HEK293T (cell line): Measurements from ENCODE around the gene UNC5B.

Experiments
- CTCF ChIA-PET: fragments of 350-600 bp; formaldehyde crosslinking; extraction: SDS; loops from one replicate; lab custom pipeline; 2021; ENCODE audit warnings: antibody characterized with exemption, inconsistent platforms; lab: Yijun Ruan, JAX
- POLR2A ChIA-PET: fragments of 350-600 bp; formaldehyde crosslinking; extraction: SDS; loops from one replicate; lab custom pipeline; 2020; ENCODE audit warnings: antibody characterized with exemption, inconsistent platforms; lab: Yijun Ruan, JAX
- DNase-seq: peaks from one replicate; pipeline ENCODE4 v3.0.0; 2012; ENCODE audit warnings: mixed read lengths; ENCODE audit errors: extremely low spot score
- ARNT ChIP-seq: fragments of 450-650 bp; IDR thresholded peaks from 2 replicates; pipeline ENCODE4 v1.6.1; 2017; ENCODE audit warnings: mild to moderate bottlenecking
- BHLHE40 ChIP-seq: fragments of 450-650 bp; IDR thresholded peaks from 2 replicates; pipeline ENCODE4 v1.6.1; 2016; ENCODE audit warnings: mild to moderate bottlenecking, moderate library complexity, borderline replicate concordance
- CTBP1 ChIP-seq: fragments of 450-650 bp; IDR thresholded peaks from 2 replicates; pipeline ENCODE4 v1.6.1; 2016; ENCODE audit warnings: borderline replicate concordance
- ELF4 ChIP-seq: fragments of 450-650 bp; IDR thresholded peaks from 2 replicates; pipeline ENCODE4 v1.6.1; 2017; ENCODE audit warnings: antibody characterized with exemption
- FOXA1 ChIP-seq: fragments of 450-650 bp; IDR thresholded peaks from 2 replicates; pipeline ENCODE4 v1.6.1; 2016; ENCODE audit warnings: mild to moderate bottlenecking
- FOXK2 ChIP-seq: fragments of 450-650 bp; IDR thresholded peaks from 2 replicates; pipeline ENCODE4 v1.6.1; 2016; ENCODE audit warnings: mild to moderate bottlenecking
- FOXM1 ChIP-seq: fragments of 450-650 bp; IDR thresholded peaks from 2 replicates; pipeline ENCODE4 v1.6.1; 2017; ENCODE audit warnings: mild to moderate bottlenecking, borderline replicate concordance
- HDGF ChIP-seq: fragments of 450-650 bp; IDR thresholded peaks from 2 replicates; pipeline ENCODE4 v1.6.1; 2017; ENCODE audit warnings: antibody characterized with exemption, borderline replicate concordance
- L3MBTL2 ChIP-seq: fragments of 450-650 bp; conservative IDR thresholded peaks from 2 replicates; pipeline ENCODE4 v1.6.1; 2016; ENCODE audit warnings: mild to moderate bottlenecking
- LEF1 ChIP-seq: fragments of 450-650 bp; IDR thresholded peaks from 2 replicates; pipeline ENCODE4 v1.6.1; 2017; ENCODE audit warnings: mild to moderate bottlenecking, borderline replicate concordance
- NFRKB ChIP-seq: fragments of 450-650 bp; IDR thresholded peaks from 2 replicates; pipeline ENCODE4 v1.6.1; 2016; ENCODE audit warnings: mild to moderate bottlenecking, moderate library complexity
- PKNOX1 ChIP-seq: fragments of 450-650 bp; IDR thresholded peaks from 2 replicates; pipeline ENCODE4 v1.6.1; 2016
- SP1 ChIP-seq: fragments of 450-650 bp; IDR thresholded peaks from 2 replicates; pipeline ENCODE4 v1.6.1; 2017
- SUZ12 ChIP-seq: fragments of 450-650 bp; IDR thresholded peaks from 2 replicates; pipeline ENCODE4 v1.6.1; 2016; ENCODE audit warnings: mild to moderate bottlenecking
- TARDBP ChIP-seq: fragments of 450-650 bp; IDR thresholded peaks from 2 replicates; pipeline ENCODE4 v1.6.1; 2016
- ZNF384 ChIP-seq: fragments of 450-650 bp; IDR thresholded peaks from 2 replicates; pipeline ENCODE4 v1.6.1; 2016

Gene UNC5B

GRCh38 chr10:71302451-71302850 lies 90.1 kb downstream of the UNC5B start:
- CTCF ChIA-PET, result no interaction called here

GRCh38 chr10:71302874-71303568 lies 90.7 kb downstream of the UNC5B start:
- ChIA-PET CTCF (no interaction called here), POLR2A (no interaction called here)
- DNase-seq, result peak; percentile 65
- no peak for TF ChIP-seq L3MBTL2
- no peak for TF ChIP-seq FOXM1
- no peak for TF ChIP-seq FOXK2
- TF ChIP-seq HDGF, result no peak
- no peak for TF ChIP-seq FOXA1
- no peak for TF ChIP-seq ARNT
- no peak for TF ChIP-seq ZNF384
- no peak for TF ChIP-seq SUZ12
- TF ChIP-seq BHLHE40, result no peak
- TF ChIP-seq ELF4, result no peak
- TF ChIP-seq TARDBP, result no peak
- no peak for TF ChIP-seq LEF1
- TF ChIP-seq NFRKB, result no peak
- TF ChIP-seq CTBP1, result no peak
- TF ChIP-seq SP1, result no peak
- TF ChIP-seq PKNOX1, result no peak

More at GRCh38 chr10:71302451-71302850, 90.1 kb downstream of the UNC5B start:
- POLR2A ChIA-PET, result no interaction called here
- DNase-seq, result no peak
- TF ChIP-seq ELF4, result no peak
- TF ChIP-seq NFRKB, result no peak
- no peak for TF ChIP-seq FOXK2
- no peak for TF ChIP-seq ARNT
- no peak for TF ChIP-seq FOXA1
- TF ChIP-seq CTBP1, result no peak
- no peak for TF ChIP-seq L3MBTL2
- TF ChIP-seq SUZ12, result no peak
- TF ChIP-seq HDGF, result no peak
- TF ChIP-seq TARDBP, result no peak
- TF ChIP-seq SP1, result no peak
- no peak for TF ChIP-seq BHLHE40
- TF ChIP-seq ZNF384, result no peak
- no peak for TF ChIP-seq LEF1
- no peak for TF ChIP-seq PKNOX1
- TF ChIP-seq FOXM1, result no peak

GRCh38 chr10:71303569-71303907 lies 91.2 kb downstream of the UNC5B start:
- ChIA-PET CTCF (no interaction called here), POLR2A (no interaction called here)
- no peak for TF ChIP-seq FOXK2
- no peak for TF ChIP-seq HDGF
- no peak for TF ChIP-seq SUZ12
- no peak for TF ChIP-seq BHLHE40

GRCh38 chr10:71304914-71305313 lies 92.5 kb downstream of the UNC5B start:
- CTCF ChIA-PET, result interaction anchor here (0.6 kb wide), 1 partner anchor 782 kb away, joined by 3 read pairs; no protein-coding TSS in a partner anchor
- no peak for TF ChIP-seq HDGF
- TF ChIP-seq ZNF384, result no peak
- TF ChIP-seq NFRKB, result no peak
- no peak for TF ChIP-seq CTBP1
- no peak for TF ChIP-seq FOXM1
- no peak for TF ChIP-seq SUZ12
- no peak for TF ChIP-seq L3MBTL2
- TF ChIP-seq LEF1, result no peak
- no peak for TF ChIP-seq FOXK2
- TF ChIP-seq PKNOX1, result no peak
- TF ChIP-seq FOXA1, result no peak
- DNase-seq, result no peak
- POLR2A ChIA-PET, result no interaction called here

More at GRCh38 chr10:71303569-71303907, 91.2 kb downstream of the UNC5B start:
- no peak for DNase-seq

- ChIA-PET CTCF (no interaction called here), POLR2A (no interaction called here)
- TF ChIP-seq SUZ12 (no peak), CTBP1 (no peak), NFRKB (no peak), ZNF384 (no peak), LEF1 (no peak)
- no peak for DNase-seq
Observed at GRCh38 chr10:71306979-71307378, 94.6 kb downstream of the UNC5B start.

- ChIA-PET CTCF (no interaction called here), POLR2A (no interaction called here)
- TF ChIP-seq FOXK2 (no peak), ELF4 (no peak), SUZ12 (no peak), NFRKB (no peak), SP1 (no peak), CTBP1 (no peak)
- no peak for DNase-seq
Observed at GRCh38 chr10:71307469-71308085, 95.2 kb downstream of the UNC5B start.
